T-helper 2 cell treated with Interferon-gamma antibody and Interleukin-4, amounts not matched to agents 100 ng/mL and 5 ng/mL, for 36 hours (primary cell): Measurements from ENCODE around the gene RGS8. TPM values are rescaled to one million over a fixed set of nuclear protein-coding genes. Genes with fewer than 3 reads are reported as not detected.

Source experiments
- intact Hi-C: fragments of 100-400 bp; cut with micrococcal nuclease; formaldehyde crosslinking; loops from one replicate; pipeline ENCODE4 v1.15.1; 2023
- total RNA-seq: library from RNA; stranded (reverse); gene quantifications from 2 replicates; pipeline ENCODE4 v1.2.3, GENCODE V29; 2022

The RGS8 gene
- total RNA-seq, 1 donor from 2014 or later, result not detected

- intact Hi-C loops, result no loop called here
These were observed 9.8 kb downstream of the RGS8 start for GRCh38 chr1:182674346-182675246.

GRCh38 chr1:182672487-182672836 lies 11.9 kb downstream of the RGS8 start:
- intact Hi-C loops, result no loop called here

GRCh38 chr1:182671750-182672486 lies 12.5 kb downstream of the RGS8 start:
- intact Hi-C loops, result no loop called here

GRCh38 chr1:182670032-182670749 lies 14.2 kb downstream of the RGS8 start:
- intact Hi-C loops, result no loop called here

- intact Hi-C loops, result no loop called here
These were observed 15.1 kb downstream of the RGS8 start for GRCh38 chr1:182669266-182669665.

GRCh38 chr1:182668521-182669054 lies 15.8 kb downstream of the RGS8 start:
- intact Hi-C loops, result no loop called here

- intact Hi-C loops, result no loop called here
These were observed 16.4 kb downstream of the RGS8 start for GRCh38 chr1:182667848-182668505.

- intact Hi-C loops, result no loop called here
These were observed 17.7 kb downstream of the RGS8 start for GRCh38 chr1:182666706-182667105.

GRCh38 chr1:182664296-182664695 lies 20.1 kb downstream of the RGS8 start:
- intact Hi-C loops, result no loop called here

GRCh38 chr1:182662956-182663355 lies 21.4 kb downstream of the RGS8 start:
- intact Hi-C loops, result no loop called here

GRCh38 chr1:182662121-182662890 lies 22.1 kb downstream of the RGS8 start:
- intact Hi-C loops, result no loop called here

- intact Hi-C loops, result no loop called here
These were observed 26.3 kb downstream of the RGS8 start for GRCh38 chr1:182658055-182658454.

GRCh38 chr1:182656842-182657397 lies 27.5 kb downstream of the RGS8 start:
- intact Hi-C loops, result no loop called here

GRCh38 chr1:182653986-182654385 lies 30.4 kb downstream of the RGS8 start:
- intact Hi-C loops, result no loop called here

GRCh38 chr1:182652933-182653332 lies 31.5 kb downstream of the RGS8 start:
- intact Hi-C loops, result no loop called here

GRCh38 chr1:182651339-182651724 lies 33.1 kb downstream of the RGS8 start:
- intact Hi-C loops, result no loop called here

- intact Hi-C loops, result no loop called here
These were observed 33.6 kb downstream of the RGS8 start for GRCh38 chr1:182650678-182651338.

- intact Hi-C loops, result no loop called here
These were observed 35.3 kb downstream of the RGS8 start for GRCh38 chr1:182649041-182649440.

GRCh38 chr1:182646739-182647138 lies 37.6 kb downstream of the RGS8 start:
- intact Hi-C loops, result no loop called here

GRCh38 chr1:182644886-182645285 lies 39.5 kb downstream of the RGS8 start:
- intact Hi-C loops, result no loop called here
